ENCODE data around the gene SMIM36. TPM values are rescaled to one million over a fixed set of nuclear protein-coding genes. Genes with fewer than 3 reads are reported as not detected.

SMIM36 gene
- total and polyA plus RNA-seq, 2 donors from 2014 or later, result not detected

GRCh38 chr17:55414983-55415382 lies 96.3 kb downstream of the SMIM36 start:
- Histone ChIP-seq H3K9ac (ENCODE audit: low read length in 3 of 3) (no peak overlapping the region), H3K36me3 (ENCODE audit: control insufficient read depth in 2 of 3, insufficient read depth in 3 of 3, low read length in 3 of 3) (peaks cover 0 to 12% (median 4%) of the 10 kb centered on the region in 3 donors), H3K27ac (ENCODE audit: low read depth in 2 of 2, low read length in 2 of 2) (no peak overlapping the region), H3K27me3 (ENCODE audit: control insufficient read depth, insufficient read depth, low read length) (no peaks in the 10 kb centered on the region), H3K4me1 (ENCODE audit: control insufficient read depth in 2 of 3, insufficient read depth in 2 of 3, low read depth in 1 of 3, low read length in 3 of 3) (no peaks in the 10 kb centered on the region), H3K9me3 (ENCODE audit: control insufficient read depth in 2 of 3, insufficient read depth in 1 of 3, low read length in 3 of 3) (no peaks in the 10 kb centered on the region), H3K4me3 (ENCODE audit: low read length in 3 of 3) (no peak overlapping the region)
- FAIRE-seq (no peak), DNase-seq (peak in 1 of 5 donors; percentile 25)
- intact Hi-C loops (cut with DNase I), result no loop called here
- no peak for TF ChIP-seq CTCF (IDR thresholded peaks at IDR 0.05; ENCODE audit: borderline replicate concordance, extremely low read depth, insufficient read depth)

- no peak overlapping the region for H3K27ac ChIP-seq (ENCODE audit: low read depth in 2 of 2, low read length in 2 of 2)
- no peaks in the 10 kb centered on the region for H3K4me1 ChIP-seq (ENCODE audit: control insufficient read depth in 2 of 3, insufficient read depth in 2 of 3, low read depth in 1 of 3, low read length in 3 of 3)
- no peak for TF ChIP-seq CTCF (IDR thresholded peaks at IDR 0.05; ENCODE audit: borderline replicate concordance, extremely low read depth, insufficient read depth)
- no peak overlapping the region for H3K4me3 ChIP-seq (ENCODE audit: low read length in 3 of 3)
- intact Hi-C loops (cut with DNase I), result no loop called here
- FAIRE-seq (no peak), DNase-seq (no peak)
- no peak overlapping the region for H3K9ac ChIP-seq (ENCODE audit: low read length in 3 of 3)
- H3K36me3 ChIP-seq (ENCODE audit: control insufficient read depth in 2 of 3, insufficient read depth in 3 of 3, low read length in 3 of 3), result peaks cover 0 to 21% (median 4%) of the 10 kb centered on the region in 3 donors
- H3K27me3 ChIP-seq (ENCODE audit: control insufficient read depth, insufficient read depth, low read length), result no peaks in the 10 kb centered on the region
- H3K9me3 ChIP-seq (ENCODE audit: control insufficient read depth in 2 of 3, insufficient read depth in 1 of 3, low read length in 3 of 3), result no peaks in the 10 kb centered on the region
Observed at GRCh38 chr17:55413825-55414489, 97.3 kb downstream of the SMIM36 start.

- no peaks in the 10 kb centered on the region for H3K4me1 ChIP-seq (ENCODE audit: control insufficient read depth in 2 of 3, insufficient read depth in 2 of 3, low read depth in 1 of 3, low read length in 3 of 3)
- no peak overlapping the region for H3K27ac ChIP-seq (ENCODE audit: low read depth in 2 of 2, low read length in 2 of 2)
- no peak for TF ChIP-seq CTCF (IDR thresholded peaks at IDR 0.05; ENCODE audit: borderline replicate concordance, extremely low read depth, insufficient read depth)
- no peak for DNase-seq
- FAIRE-seq, result no peak
- no peaks in the 10 kb centered on the region for H3K9me3 ChIP-seq (ENCODE audit: control insufficient read depth in 2 of 3, insufficient read depth in 1 of 3, low read length in 3 of 3)
- peaks cover 0 to 21% (median 4%) of the 10 kb centered on the region in 3 donors for H3K36me3 ChIP-seq (ENCODE audit: control insufficient read depth in 2 of 3, insufficient read depth in 3 of 3, low read length in 3 of 3)
- no peak overlapping the region for H3K9ac ChIP-seq (ENCODE audit: low read length in 3 of 3)
- intact Hi-C loops (cut with DNase I), result no loop called here
- H3K27me3 ChIP-seq (ENCODE audit: control insufficient read depth, insufficient read depth, low read length), result no peaks in the 10 kb centered on the region
- H3K4me3 ChIP-seq (ENCODE audit: low read length in 3 of 3), result no peak overlapping the region
Observed at GRCh38 chr17:55411463-55411855, 99.8 kb downstream of the SMIM36 start.
